HG02588 (cell line): ENCODE measurements around the gene AGO3.

ENCODE experiments used
- ATAC-seq: cut with Tn5 transposase; IDR thresholded peaks from one replicate; pipeline ENCODE4 v1.9.1; 2021; ENCODE audit warnings: mild to moderate bottlenecking, moderate library complexity; ENCODE audit not compliant: unreplicated experiment

Gene AGO3

DNA sequence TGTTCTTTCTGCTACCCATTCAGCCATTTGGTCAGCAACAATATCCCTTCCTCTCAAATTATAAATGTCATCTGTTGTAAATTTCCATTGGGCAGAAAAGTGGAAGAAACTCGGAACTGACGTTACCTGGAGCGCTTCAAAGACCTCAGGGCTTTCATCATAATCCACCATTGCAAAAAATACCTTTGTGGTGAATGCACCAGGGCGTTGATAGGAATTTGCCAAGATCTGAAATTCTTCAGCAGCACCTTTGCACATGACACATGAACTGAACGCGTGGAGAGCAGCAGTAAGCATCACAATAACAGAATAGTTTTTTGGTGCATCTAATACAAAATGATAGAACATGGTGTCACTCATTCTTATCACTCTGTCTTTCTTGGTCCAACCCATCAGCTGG is 149.9 kb downstream of the AGO3 start:
- no peak for ATAC-seq

DNA sequence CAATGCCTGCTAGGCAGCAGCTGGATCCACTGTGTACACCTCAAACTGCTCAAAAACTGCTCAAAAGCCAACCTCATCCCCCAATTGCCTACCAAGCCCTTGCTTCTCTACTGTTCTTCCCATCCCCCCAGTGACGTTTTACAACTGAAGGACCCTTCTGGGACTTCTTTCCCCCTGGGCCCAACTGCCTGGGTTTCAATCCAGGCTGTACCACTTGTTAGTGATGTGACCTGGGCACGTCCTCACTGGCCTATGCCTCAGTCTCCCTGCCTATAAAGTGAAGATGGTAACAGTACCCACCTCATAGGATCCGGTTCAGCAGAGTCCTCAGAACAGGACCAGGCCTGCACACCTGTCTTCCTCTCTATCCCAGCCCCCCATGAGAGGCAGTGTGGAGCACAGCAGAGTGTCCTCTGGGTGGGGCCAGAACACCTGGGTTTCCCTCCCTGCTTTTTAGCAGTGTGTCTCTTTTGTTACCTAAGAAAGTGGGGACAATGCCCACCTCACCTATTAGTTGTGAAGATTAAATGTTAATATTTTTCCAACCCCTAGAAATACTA is 151.1 kb downstream of the AGO3 start:
- ATAC-seq, result no peak

DNA sequence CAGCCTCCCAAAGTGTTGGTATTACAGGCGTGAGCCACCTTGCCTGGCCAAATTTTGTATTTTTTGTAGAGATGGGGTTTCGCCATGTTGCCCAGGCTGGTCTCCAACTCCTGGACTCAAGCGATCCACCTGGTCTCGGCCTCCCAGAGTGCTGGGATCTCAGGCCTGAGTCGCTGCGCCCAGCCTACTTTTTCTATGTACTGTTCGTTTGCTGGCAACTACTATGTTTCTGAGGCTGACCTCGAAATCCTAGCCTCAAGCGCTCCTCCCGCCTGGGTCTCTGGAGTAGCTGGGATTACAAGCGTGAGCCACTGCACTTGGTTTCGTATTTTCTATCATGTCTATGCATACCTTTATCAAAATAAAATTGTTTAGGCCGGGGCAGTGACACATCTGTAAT is 152.3 kb downstream of the AGO3 start:
- no peak for ATAC-seq

DNA sequence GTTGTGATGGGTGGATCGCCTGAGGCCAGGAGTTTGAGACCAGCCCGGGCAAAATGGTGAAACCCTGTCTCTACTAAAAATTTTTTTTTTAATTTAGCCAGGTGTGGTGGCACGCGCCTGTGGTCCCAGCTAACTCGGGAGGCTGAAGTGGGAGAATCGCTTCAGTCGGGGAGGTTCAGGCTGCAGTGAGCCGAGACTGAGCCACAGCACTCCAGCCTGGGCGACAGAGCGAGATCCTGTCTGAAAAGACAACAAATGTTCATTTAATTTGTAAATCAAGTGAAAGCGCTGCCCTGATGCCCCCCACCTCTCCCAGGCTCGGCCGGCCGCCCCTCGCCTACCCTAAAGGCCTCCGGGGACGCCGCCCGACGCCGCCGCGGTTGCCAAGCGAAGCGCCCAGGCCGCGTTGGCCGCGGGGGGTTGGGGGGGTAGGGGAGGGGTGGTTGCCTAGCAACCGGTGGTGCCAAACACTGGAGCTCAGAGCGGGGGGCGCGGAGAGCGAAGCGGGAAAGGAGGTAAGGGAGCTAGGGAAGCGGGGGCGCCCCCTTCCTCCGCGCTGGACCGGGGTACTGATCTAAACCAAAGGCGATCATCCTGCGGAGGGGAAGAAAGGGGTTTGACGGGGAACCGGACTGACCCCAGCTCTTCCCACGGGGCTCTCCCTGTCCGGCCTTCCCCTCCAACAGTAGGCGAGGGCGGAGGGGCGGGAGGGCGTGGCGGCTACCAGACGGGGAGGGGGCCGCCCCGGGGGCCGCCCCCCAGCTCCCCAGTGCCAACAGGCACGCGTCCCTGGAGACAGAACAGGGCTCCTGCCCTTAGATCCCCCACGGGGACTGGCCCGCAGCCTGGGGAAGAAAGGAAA is 153.0 kb downstream of the AGO3 start, which contains the start of gene TEKT2:
TSS of gene TEKT2 (plus strand) at position 460 of the 862 bp plus-strand sequence. CDS start 828 bp downstream, outside the sequence.
- ATAC-seq, result no peak

DNA sequence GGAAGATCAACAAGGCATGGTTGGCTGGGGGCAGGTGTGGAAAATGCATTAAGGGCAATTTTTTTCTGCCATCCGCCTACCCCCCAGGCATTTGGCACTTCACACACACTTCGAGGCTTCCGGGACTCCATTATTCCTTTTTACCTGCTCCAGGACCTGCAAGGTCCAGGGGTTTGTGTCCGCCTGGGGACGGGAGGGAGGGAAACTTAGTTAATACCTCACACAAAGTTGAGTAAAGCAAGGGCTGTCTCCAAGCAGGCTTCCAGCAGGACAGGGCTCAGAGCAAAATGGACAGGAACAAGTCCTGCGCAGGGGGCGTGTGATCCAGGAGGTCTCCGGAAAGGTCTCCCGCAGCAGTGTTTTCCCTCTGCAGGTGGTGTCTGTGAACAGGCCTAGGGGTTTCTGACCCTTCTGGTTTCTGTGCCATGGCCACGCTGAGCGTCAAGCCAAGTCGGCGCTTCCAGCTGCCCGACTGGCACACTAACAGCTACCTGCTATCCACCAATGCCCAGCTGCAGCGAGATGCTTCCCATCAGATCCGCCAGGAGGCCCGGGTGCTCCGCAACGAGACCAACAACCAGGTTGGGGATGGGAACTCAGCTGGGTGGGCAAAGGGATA is 153.7 kb downstream of the AGO3 start:
- ATAC-seq, result no peak

DNA sequence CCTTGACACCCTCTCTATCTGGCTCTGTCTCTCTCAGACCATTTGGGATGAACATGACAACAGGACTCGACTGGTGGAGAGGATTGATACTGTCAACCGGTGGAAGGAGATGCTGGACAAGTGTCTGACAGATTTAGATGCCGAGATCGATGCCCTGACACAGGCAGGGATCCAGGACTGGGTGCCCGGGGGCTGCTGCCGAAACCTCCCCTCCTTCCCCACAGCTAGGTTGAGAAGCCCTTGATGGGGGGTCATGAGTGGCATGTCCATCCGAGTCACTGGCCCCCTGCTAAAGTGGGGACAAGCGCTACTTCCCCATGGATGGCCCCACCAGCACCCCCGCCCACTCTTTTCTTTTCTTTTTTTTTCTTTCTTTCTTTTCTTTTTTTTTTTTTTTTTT is 154.2 kb downstream of the AGO3 start:
- ATAC-seq, result no peak

DNA sequence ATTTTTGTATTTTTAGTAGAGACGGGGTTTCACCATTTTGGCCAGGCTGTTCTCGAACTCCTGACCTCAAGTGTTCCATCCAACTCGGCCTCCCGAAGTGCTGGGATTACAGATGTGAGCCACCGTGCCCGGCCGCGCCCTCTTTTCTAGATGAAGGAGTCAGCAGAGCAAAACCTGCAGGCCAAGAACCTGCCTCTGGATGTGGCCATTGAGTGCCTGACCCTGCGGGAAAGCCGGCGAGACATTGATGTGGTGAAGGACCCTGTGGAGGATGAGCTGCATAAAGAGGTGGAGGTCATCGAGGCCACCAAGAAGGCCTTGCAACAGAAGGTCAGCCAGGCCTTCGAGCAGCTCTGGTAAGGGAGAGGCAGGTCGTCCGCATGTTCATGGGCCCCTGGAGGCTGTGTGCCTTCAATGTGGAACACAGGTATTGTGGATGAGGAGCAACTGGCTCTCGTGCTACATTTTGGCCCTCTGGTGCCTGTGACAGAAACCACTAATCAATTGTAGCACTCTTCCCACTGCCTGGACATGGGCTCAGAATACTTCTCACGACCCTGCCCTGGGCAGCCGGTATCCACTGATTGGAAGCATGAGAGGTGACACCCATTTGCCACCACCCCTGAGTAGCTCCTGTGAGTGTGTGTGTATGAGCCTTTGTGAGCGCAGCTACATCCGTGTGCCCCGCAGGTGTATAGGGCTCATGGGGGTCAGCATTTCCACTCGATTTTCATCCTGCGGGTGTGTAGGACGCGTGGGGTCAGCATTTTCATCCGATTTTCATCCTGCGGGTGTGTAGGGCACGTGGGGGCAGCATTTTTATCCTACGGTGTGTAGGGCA is 155.0 kb downstream of the AGO3 start:
- no peak for ATAC-seq

DNA sequence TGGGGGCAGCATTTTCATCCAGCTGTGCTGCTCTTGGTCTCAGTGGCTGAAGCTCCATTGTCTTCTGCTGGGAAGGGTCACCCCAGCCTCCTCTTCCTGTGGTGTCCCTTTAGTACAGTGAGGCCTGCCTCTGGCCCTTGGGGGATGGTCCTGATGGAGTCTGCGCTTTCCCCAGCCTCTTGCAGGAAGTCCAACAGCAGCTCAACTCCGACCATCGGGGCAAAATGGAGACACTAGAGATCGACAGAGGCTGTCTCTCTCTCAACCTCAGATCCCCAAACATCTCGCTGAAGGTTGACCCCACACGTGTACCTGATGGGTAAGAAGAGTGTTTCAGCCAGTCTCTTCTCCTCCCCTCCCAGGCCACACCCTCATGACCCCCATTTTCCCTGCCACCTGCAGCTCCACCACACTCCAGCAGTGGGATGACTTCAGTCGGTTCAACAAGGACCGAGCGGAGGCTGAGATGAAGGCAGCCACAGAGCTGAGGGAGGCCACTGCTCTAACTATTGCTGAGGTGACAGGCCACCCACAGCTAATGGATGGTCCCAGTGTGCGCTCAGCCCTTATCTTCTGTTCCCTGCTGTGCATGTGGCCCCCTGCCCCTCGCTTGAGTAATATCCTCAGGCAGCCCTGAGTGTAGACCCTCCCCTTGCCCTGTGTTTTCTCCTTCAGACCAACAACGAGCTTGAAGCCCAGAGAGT is 155.8 kb downstream of the AGO3 start:
- ATAC-seq, result no peak

DNA sequence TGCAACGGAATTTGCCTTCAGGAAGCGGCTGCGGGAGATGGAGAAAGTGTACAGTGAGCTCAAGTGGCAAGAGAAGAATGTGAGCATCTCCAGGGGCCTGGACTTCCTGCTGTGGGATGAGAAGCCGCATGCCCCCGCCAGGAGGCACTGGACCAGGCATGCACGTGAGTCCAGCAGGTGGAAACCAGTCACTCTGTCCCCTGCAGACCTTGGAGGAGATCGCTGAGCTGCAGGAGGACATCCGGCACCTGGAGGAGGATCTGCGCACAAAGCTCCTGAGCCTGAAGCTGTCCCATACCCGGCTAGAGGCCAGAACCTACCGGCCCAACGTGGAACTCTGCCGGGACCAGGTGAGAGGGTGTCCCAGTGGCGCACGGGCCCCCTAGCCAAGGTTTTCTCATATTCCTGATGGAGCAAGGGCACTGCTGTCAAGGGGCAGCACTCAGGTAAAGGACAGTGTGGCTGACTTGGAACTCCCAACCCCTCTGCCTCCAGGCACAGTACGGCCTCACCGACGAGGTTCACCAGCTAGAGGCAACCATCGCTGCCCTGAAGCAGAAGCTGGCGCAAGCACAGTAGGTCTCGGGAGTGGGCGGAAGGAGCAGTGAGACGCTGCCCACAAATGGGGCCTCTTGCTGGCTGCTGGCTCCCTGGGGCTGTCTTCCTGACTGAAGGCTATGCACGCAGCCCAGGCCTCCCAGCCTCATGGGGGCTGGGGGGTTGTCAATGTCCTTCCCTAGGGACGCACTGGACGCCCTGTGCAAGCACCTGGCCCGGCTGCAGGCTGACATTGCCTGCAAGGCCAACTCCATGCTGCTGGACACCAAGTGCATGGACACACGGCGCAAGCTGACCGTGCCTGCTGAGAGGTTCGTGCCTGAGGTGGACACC is 156.6 kb downstream of the AGO3 start:
- no peak for ATAC-seq

DNA sequence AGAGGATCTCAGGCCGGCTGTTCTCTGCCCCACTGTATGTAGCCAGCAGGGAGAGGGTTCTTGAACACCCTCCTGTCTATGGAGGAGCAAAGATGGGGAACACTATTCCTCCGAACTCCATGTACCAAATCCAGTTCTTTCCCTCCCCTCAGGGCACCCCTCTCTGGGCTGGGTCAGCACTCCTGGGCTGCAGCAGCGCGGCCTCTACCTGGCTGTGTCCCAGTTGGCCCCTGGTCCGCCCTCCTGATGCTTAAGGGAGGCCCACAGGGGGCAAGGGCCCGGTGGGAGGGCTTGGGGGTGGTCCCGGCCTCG is 157.3 kb downstream of the AGO3 start:
- ATAC-seq, result no peak

DNA sequence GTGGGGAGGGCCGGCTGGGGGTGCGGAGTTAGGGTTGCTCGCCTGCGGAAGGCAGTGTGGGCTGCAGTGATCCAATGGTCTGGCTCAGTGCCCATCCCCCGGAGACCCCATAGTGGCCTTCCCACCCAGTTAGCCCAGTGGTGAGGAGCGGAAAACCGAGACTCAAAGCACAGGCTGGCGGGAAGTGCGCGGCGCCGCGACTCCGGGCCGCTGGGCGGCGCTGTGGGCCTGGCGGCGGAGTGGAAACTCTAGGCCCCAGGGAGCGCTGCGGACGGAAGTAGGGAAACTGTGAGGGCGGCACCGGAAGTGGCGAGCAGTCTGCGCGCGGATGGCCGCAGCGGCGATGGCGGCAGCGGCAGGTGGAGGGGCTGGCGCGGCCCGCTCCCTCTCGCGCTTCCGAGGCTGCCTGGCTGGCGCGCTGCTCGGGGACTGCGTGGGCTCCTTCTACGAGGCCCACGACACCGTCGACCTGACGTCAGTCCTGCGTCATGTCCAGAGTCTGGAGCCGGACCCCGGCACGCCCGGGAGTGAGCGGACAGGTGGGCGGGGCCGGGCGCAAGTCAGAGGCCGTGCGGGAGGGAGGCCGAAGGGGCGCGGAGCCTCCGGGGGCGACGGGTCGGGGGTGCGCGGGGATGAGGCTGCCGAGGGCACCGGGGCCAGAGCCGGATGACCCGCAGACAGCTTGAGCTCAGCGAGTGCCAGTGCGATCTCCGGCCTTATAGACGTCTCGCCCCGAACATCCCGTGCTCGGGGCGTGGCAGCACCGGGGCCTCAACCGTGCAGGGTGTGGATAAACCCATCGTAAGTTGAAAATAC is 157.9 kb downstream of the AGO3 start, which contains the start of gene ADPRS:
TSS of gene ADPRS (plus strand) at position 316 of the 816 bp plus-strand sequence. CDS start at position 329, 13 bp downstream.
- peak; percentile 64 for ATAC-seq

DNA sequence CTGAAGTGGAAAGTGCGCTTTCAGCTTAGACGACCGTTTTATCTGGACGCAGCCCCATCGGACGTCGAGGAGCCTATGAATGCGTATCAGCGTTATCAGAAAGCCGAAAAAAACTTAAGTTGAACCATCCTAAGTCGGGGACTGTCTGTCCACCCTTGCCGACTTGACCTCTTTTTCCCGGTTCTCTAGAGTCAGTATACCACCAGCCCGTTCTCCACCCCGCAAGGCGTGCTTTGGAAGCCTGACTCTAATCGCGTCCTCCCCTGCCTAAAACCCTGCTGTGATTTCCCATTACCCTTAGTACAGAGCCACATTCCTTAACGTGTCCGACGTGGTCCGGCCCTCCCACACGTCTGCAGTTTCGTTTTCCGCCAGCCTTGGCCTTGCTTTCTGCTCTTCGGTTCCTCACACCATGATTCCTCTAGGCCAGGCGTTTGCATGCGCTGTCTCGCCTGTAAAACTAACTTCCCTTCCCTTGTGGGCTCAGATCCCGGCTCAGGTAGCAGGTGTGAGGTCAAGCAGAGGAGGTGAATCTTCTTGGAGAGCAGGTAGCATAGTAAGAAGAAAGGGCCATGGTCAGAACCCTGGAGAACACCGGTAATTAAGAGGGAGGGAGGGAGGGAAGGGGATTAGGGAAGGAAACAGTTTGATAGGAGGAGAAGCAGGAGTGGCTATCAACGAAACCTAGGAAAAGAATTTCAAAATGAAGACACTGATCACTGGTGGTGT is 158.7 kb downstream of the AGO3 start:
- ATAC-seq, result no peak

DNA sequence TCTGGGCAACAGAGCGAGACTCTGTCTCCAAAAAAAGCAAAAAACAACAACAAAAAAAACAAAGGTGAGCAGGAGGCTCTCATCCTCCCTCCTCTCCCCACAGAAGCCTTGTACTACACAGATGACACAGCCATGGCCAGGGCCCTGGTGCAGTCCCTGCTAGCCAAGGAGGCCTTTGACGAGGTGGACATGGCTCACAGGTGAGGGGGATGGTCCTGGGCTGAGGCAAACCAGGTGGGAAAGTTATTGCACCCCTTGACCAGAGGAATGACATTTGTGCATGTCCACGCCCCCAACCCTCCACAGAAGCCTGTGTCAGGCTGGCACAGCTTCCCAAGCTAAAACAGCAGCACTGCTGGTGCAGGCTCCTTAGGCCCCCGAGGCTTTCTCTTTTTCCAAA is 160.2 kb downstream of the AGO3 start:
- no peak for ATAC-seq

DNA sequence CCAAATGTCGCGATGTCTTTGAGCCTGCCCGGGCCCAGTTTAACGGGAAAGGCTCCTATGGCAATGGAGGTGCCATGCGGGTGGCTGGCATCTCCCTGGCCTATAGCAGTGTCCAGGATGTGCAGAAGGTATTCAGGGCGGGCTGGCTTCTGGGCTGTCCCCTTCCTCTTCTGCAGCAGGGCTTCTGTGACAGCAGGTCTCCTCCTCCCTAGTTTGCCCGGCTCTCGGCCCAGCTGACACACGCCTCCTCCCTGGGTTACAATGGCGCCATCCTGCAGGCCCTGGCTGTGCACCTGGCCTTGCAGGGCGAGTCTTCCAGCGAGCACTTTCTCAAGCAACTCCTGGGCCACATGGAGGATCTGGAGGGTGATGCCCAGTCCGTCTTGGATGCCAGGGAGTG is 160.8 kb downstream of the AGO3 start:
- ATAC-seq, result no peak

DNA sequence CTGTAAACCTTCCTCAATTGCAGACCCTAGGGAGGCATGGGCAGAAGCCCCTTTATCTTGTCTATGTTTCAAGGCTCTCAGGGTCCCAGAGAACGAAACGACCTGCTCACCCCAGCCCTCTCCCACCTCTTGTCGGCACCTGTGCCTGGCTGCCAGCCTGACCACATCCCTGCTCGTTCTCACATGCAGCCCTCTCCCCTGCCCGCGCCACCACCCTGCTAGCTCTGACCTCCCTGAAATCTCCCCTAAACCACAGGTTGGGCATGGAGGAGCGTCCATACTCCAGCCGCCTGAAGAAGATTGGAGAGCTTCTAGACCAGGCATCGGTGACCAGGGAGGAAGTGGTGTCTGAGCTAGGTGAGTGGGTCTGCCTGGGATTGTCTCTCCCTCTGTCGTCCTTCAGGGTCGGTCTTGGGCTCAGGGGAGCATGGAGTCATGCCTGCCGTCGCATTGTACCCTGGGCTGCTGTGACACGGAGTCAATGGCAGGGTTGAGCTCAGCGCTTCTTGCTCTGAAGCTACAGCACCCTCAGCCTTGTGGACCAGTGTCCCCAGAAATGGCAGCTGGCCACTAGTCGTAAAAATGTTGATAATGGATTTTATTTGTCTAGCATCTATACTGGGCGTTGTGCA is 161.4 kb downstream of the AGO3 start:
- ATAC-seq, result no peak

DNA sequence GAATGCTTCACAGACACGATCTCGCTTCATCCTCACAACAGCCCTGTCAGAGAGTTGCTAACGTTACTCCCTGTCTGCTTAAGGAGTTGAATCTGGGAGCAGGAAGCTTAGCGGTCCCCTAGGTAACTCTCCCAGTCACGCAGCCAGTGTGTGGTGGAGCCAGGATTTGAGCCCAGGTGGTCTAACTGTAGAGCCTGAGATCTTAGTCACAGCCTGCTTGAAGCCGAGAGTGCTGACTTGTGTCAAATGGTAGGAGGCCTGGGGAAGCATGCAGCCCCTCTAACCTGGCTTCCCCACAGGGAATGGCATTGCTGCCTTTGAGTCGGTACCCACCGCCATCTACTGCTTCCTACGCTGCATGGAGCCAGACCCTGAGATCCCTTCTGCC is 161.9 kb downstream of the AGO3 start:
- ATAC-seq, result no peak

DNA sequence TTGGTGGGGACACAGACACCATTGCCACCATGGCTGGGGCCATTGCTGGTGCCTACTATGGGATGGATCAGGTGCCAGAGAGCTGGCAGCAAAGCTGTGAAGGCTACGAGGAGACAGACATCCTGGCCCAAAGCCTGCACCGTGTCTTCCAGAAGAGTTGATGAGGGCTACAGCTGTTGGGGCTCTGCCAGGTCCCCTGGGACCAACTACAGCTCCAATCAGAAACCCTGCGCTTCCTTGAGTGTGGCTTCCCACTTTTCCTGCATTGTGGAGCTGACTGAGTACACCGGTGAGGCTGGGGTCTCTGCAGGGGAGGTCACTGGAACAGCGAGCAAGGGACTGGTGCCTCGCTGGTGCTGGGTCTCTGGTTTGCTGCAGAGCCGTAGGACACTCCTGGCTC is 162.3 kb downstream of the AGO3 start:
- no peak for ATAC-seq

DNA sequence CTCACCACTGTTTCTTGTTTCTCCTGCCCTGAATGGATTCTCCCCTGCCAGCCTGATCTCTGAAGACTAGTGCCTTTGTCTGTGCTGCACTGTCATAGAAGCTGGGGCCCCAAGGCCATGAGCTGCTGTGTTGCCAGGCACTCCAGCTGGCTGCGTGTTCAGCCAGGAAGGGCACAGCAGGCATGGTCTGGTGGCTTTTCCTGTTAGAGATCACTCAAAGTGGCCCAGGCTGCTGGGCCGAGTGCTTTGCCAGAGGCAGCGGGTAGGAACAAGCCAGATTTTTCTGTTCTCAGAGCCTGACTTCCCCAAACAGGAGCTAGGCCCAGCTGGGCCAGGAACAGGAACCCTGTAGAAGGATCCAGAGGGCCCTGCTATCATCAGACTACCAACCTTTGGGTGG is 163.0 kb downstream of the AGO3 start:
- no peak for ATAC-seq
